Gastrocnemius medialis (tissue), 4 donors: ENCODE results near the gene MXI1.
A peak's percentile ranks its signal among the peaks of the same experiment; 100 is the strongest.

Experiments used
- POLR2A ChIP-seq, 2 donors: fragments of 450-650 bp; IDR thresholded peaks; one replicate each; pipeline ENCODE4 v1.6.1; 2017; ENCODE audit warnings: antibody characterized with exemption in 2 of 2, mild to moderate bottlenecking in 2 of 2, moderate library complexity in 2 of 2
- TF ChIP-seq, protein P1 (sequence below), 5 experiments: fragments of 450-650 bp in 3 of 5; fragments of 200-600 bp in 2 of 5; sonication (generic) in 2 of 5; IDR thresholded peaks in 4 of 5; conservative IDR thresholded peaks in 1 of 5; 1 replicate in 4 of 5; 2 replicates in 1 of 5; pipeline ENCODE4 v1.5.1; 2016 to 2019; ENCODE audit warnings: antibody characterized with exemption in 5 of 5, mild to moderate bottlenecking in 3 of 5, moderate library complexity in 3 of 5

DNA sequence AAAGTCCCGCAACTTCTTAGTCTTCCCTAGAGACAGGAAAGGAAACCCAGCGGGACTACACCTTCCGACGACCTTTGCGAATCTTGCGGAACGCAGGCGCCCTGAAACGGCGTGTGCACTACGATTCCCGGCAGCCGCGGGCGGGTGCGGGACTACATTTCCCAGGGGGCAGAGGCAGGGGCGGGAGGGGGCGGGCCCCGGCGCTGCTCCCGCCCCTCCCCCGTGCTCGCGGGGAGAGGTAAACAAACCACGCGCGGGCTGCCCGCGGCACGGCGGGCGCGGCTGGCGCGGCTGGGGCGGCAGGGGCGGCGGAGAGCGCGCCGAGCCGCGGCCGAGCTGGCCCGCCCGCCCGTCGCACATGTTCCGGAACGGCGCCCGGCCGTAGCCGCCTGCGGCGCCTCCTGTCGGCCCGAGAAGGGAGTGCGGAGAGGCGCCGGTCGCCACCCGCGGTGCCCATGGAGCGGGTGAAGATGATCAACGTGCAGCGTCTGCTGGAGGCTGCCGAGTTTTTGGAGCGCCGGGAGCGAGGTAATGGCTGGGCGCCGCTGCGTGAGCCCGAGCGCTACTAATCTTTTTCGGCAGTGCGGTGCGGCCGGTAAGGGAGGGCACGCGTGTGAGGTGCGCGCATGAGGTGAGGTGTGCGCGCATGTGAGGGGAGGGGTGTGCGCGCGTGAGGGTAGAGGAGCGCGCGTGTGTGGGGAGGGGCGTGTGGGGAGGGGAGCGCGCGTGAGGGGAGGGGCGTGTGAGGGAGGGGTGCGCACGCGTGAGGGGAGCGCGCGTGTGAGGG is 18.5 kb downstream of the MXI1 start:
- peak; percentile 72 to 86 for TF ChIP-seq POLR2A (IDR thresholded peaks at IDR 0.05)
- TF ChIP-seq, protein P1, sequence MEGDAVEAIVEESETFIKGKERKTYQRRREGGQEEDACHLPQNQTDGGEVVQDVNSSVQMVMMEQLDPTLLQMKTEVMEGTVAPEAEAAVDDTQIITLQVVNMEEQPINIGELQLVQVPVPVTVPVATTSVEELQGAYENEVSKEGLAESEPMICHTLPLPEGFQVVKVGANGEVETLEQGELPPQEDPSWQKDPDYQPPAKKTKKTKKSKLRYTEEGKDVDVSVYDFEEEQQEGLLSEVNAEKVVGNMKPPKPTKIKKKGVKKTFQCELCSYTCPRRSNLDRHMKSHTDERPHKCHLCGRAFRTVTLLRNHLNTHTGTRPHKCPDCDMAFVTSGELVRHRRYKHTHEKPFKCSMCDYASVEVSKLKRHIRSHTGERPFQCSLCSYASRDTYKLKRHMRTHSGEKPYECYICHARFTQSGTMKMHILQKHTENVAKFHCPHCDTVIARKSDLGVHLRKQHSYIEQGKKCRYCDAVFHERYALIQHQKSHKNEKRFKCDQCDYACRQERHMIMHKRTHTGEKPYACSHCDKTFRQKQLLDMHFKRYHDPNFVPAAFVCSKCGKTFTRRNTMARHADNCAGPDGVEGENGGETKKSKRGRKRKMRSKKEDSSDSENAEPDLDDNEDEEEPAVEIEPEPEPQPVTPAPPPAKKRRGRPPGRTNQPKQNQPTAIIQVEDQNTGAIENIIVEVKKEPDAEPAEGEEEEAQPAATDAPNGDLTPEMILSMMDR (IDR thresholded peaks at IDR 0.05 in 4 of 5, conservative IDR thresholded peaks at IDR 0.05 in 1 of 5): peak; percentile 62 to 93 (median 87)
